ENCODE measurements around the gene ZNF335.
"Not testable (repeated sequence)": the region's sequence is repeated elsewhere in the genome, so short reads cannot be mapped to it uniquely, and the experiment has no call there.

The ZNF335 gene

GRCh38 chr20:46002008-46002407, 30.0 kb upstream of the ZNF335 start:
- no peak for DNase-seq

DNA sequence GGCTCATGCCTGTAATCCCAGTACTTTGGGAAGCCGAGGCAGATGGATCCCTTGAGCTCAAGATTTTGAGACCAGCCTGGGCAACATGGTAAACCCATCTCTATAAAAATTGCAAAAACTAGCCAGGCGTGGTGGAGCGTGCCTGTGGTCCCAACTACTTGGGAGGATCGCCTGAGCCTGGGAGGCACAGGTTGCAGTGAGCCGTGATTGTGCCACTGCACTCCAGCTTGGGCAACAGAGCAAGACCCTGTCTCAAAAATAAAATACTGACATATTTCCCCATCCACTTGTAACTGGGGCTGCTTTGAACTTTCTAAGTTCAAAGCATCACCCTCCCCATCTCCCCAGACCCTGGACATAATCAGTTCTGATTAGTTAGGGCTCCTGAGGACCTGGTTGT, 29.5 kb upstream of the ZNF335 start:
- no peak for DNase-seq

DNA sequence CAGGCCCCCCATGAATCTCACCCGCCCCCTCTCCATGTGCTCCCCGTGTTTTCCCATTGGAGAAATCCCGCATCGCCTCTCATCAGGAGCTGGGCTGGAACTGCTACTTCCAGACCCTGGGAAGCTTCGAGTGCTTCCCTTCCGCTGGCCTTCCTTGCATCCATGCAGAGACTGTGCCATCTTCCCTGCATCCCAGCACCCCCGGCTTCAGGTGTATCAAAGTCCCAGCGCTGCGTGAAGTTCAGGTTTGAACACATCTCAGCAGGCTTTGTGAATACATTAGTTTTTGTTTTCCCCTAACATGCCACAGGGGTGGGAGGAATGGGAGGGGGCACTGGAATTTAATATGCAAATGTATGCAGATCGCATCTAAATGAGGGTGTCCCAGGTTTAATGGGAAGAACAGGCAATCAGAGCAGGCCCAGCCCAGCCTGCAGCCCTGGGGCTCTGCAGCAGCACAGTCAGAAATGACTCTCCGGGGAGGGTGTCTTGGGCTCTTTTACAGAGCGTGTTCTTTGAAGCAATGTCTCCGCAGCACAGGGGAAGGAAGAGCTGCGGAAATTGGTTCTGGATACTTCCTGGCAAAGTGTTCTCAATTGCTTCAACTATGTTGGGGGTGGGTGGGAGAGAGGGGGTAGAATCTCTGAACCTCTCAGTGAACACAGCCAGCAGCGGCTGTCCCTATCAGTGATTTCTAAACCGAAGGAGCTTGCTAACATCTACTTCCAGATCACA, 28.4 kb upstream of the ZNF335 start:
- no peak for DNase-seq

DNA sequence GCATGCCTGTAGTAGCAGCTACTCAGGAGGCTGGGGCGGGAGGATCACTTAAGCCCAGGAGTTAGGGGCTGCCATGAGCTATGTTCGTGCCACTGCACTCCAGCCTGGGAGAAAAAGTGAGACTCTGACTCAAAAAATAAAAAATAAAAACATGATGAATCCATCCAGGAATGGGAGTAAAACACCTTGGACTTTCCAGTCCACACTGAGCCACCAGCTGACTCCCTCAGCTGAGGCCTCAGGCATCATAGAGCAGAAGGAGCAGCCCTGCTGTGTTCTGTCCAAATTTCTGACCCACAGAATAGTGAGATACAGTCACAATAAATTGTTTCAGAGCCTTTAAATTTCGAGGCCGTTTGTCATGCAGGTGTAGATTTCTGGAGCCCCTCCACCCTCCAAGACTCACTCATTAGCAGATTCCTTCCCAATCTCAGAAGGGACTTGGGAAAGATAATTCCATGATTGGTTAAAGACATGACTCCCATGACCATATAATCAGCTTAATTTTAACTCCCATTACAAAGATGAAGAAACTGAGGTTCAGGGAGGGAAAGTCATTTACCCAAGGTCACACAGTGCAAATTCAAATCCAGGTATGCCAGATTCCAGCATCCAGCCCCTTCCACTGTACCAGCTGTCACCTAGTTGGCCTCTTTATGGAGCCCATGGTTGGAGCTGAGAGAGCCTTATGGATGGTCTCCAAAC, 27.7 kb upstream of the ZNF335 start:
- no peak for DNase-seq

DNA sequence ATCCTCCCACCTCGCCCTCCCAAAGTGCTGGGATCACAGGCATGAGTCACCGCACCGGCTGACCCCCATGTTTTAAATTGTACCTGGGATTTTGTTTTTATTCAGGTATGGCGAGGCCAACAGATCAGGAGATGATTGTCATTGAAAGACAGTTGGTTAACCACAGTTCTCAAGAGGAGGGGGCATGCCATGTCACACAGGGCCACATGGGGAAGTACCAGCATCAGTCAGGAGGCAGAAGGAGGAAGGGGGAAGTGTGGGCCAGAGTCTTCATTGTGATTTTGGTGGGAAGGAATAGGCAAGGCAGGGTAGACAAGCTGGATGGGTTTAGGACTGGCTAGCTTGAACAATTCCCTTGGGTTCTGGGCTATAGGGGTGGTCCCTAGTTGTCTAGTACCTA, 26.8 kb upstream of the ZNF335 start:
- DNase-seq = no peak

- DNase-seq = no peak
Measured at GRCh38 chr20:45998337-45998736, 26.3 kb upstream of the ZNF335 start.

DNA sequence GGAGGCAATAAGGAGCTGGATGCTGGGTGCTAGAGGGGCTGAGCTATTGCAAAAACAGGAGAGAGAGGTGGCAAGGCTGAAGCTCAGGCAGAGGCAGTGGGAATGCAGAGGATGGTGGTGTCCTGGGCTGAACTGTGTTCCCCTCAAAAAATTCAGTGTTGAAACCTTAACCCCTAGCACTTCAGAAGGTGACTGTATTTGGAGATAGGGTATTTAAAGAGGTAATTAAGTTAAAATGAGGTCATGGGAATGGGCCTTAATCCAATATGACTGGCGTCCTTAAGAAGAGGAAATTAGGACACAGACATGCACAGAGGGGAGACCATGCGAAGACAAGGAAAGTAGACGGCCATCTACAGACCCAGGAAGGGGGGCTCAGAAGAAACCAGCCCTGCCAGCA, 25.2 kb upstream of the ZNF335 start:
- no peak for DNase-seq

DNA sequence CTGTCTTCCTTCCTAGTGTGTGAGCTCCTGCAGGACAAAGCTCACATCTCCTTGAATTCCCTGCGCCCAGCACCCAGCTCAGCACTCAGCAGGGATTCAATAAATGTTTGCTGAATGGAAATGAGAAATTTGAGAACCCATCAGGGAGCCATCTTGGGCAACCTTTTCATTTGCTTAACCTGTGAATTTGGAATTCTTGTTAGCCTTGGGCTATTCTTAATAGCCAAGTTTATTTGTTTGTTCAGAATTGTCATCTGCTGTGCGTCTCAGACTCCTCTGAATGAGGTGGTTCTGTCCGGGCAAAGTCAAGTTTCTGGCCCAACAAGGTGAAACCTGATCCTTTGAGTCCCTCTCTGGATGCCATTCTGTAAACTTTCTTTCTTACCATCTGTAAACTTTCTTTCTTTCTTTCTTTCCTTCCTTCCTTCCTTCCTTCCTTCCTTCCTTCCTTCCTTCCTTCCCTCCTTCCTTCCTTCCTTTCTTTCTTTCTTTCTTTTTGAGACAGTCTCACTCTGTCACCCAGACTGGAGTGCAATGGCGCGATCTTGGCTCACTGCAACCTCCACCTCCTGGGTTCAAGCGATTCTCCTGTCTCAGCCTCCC, 23.6 kb upstream of the ZNF335 start:
- DNase-seq = not testable (repeated sequence)

GRCh38 chr20:45994761-45995493, 22.9 kb upstream of the ZNF335 start:
- DNase-seq = no peak

GRCh38 chr20:45993197-45993951, 21.4 kb upstream of the ZNF335 start:
- no peak for DNase-seq

- DNase-seq = no peak
Measured at GRCh38 chr20:45991616-45992015, 19.6 kb upstream of the ZNF335 start.

- DNase-seq = not testable (repeated sequence)
Measured at GRCh38 chr20:45988830-45989229, 16.8 kb upstream of the ZNF335 start.

DNA sequence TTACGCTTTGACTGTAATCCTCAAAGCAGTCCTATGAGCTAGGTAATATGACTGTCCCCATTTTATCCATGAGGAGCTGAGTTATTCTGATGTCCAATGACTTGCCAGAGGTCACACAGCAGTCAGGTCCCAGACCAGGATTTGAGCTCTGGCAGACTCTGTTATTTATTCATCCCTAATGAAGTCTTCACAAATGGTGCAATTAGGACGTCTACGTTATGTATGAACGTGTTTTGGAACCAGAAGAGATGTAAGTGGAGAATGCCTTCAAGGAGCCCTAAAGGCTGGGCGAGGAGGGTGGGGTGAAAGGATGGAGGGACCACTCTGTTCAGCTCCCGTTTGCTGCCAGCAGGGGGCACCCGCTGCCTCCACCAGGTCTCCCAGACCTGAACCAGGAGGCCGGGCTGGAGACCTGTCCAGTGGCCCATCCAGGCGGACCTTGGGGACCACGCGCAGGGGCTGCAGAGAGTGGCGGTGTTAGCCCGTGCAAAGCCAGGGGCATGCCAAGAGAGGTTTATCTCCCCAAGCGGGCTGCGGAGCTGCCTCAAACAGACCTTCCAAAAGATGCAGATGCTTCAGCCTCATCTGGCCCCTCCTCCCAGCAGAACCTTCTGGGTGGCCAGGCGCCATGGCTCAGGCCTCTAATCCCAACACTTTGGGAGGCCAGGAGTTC, 15.2 kb upstream of the ZNF335 start:
- peak; percentile 68 for DNase-seq

DNA sequence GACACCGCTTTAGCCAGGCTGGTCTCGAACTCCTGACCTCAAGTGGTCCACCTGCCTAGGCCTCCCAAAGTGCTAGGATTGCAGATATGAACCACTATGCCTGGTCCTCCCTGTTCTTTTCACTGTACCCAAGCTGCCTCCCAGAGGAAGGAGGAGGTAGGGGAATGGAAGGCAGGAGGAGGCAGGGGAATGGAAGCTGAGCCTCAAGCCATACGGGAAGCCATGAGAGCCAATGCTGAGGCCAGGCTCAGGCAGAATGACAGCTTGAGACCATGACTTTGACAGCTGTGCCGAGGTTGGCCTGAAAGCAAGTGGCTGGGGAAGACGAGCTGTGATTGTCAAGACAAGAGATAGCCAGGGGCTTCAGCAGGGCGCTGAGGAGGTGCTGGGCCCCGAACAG, 13.6 kb upstream of the ZNF335 start:
- no peak for DNase-seq

- DNase-seq = no peak
Measured at GRCh38 chr20:45983279-45983743, 11.3 kb upstream of the ZNF335 start.

GRCh38 chr20:45981261-45981660, 9.3 kb upstream of the ZNF335 start:
- no peak for DNase-seq

- no peak for DNase-seq
Measured at GRCh38 chr20:45976086-45976485, 4.1 kb upstream of the ZNF335 start.

DNA sequence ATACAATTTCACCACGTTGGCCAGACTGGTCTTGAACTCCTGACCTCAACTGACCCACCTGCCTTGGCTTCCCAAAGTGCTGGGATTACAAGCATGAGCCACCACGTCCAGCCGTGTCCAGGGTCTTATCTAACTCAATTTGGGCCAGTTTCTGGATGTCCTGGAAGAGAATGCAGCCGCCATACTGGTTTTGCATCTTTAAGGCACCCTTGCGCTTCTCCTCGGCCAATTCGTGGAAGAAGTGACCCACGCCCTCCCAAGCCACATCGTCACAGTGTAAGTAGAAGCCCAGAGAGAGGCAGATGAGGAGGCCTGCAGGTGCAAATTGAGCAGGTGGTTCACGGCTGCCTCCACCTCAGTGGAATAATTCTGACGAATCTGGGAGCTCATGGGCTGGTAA, 3.7 kb upstream of the ZNF335 start:
- no peak for DNase-seq

DNA sequence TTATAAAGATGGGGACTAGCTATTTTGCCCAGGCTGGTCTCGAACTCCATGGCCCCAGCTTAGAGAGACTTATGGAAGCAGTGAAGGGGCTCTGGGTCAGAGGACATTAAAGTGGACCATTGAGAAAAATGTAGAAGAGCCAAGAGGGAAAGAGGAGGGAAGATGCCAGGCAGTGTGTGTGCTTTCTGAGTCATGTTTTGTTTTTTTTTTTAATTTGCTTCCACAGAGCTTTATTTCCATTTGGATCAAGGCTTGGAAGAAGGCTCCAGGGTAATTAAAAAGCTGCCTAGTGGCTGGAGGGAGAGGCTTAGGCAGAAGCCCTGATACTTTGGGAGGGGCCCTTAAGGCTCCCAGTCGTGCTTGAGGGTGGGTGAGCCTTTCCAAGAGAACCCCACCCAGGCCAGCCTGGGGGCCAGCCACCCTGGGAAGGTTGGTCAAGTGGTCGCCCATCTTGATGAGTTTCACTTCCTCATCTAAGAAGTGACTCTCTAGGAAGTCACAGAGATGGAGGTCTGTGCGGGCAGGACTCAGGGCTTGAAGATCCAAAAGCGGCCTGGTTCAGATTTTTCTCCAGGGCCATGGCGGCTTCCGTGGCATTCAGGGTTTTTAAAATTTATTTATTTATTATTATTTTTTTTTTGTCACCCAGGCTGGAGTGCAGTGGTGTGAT, 3.0 kb upstream of the ZNF335 start:
- DNase-seq = no peak

GRCh38 chr20:45972500-45973183, 639 bp upstream of the ZNF335 start:
- no peak for DNase-seq

DNA sequence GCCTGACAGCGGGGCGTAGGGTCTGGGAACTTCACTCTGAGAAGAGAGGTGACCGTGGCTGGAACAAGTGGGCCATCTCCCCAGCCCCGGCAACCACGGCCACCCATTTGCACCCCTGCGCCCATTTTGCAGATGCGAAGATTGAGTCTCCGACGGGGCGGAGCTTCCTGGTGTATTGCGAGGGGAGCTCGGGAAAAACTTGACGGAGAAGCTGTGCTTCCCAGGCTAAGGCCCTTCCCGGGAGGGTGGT, 653 bp downstream of the ZNF335 start:
- DNase-seq = no peak

All from effector CD4-positive, alpha-beta T cell (primary cell).